DND-41 (cell line): Measurements from ENCODE around the gene RASGRF2.

Source experiments
- ATAC-seq: fragments of 200-7000 bp; cut with Tn5 transposase; 3 replicates; pipeline ENCODE4 v1.9.1; 2021; ENCODE audit warnings: low read depth; ENCODE audit not compliant: insufficient read depth
- DNase-seq: peaks from one replicate; pipeline ENCODE4 v3.0.0-alpha.2; 2020
- H2AFZ ChIP-seq: 2 replicates; pipeline ENCODE4 v1.6.0; 2012; ENCODE audit warnings: low read depth, low read length
- H3K27ac ChIP-seq: 2 replicates; pipeline ENCODE4 v1.5.1; 2012; ENCODE audit warnings: low read length, inconsistent platforms
- H3K27me3 ChIP-seq: fragments of 200-600 bp; sonication (generic); 2 replicates; pipeline ENCODE4 v1.6.0; 2012; ENCODE audit warnings: low read length, mild to moderate bottlenecking, inconsistent platforms; ENCODE audit not compliant: insufficient read depth, poor library complexity
- H3K36me3 ChIP-seq: 2 replicates; pipeline ENCODE4 v1.5.1; 2012; ENCODE audit warnings: low read length, inconsistent platforms; ENCODE audit not compliant: insufficient read depth
- H3K4me1 ChIP-seq: 2 replicates; pipeline ENCODE4 v1.5.1; 2012; ENCODE audit warnings: mild to moderate bottlenecking, low read length; ENCODE audit not compliant: insufficient read depth
- H3K4me2 ChIP-seq: 2 replicates; pipeline ENCODE4 v1.6.0; 2012; ENCODE audit warnings: mild to moderate bottlenecking, moderate library complexity, low read length, inconsistent platforms; ENCODE audit not compliant: insufficient read depth
- H3K4me3 ChIP-seq, 2 experiments: fragments of 200-600 bp in 1 of 2; shearing (Covaris generic) in 1 of 2; 2 replicates each; pipeline ENCODE4 v1.5.1; 2012 to 2016; ENCODE audit warnings: inconsistent platforms in 2 of 2, low read length in 2 of 2, mild to moderate bottlenecking in 2 of 2, low read depth in 1 of 2, moderate library complexity in 1 of 2
- H3K79me2 ChIP-seq: 2 replicates; pipeline ENCODE4 v1.6.0; 2012; ENCODE audit warnings: low read length, inconsistent platforms; ENCODE audit not compliant: insufficient read depth
- H3K9ac ChIP-seq: 2 replicates; pipeline ENCODE4 v1.6.0; 2012; ENCODE audit warnings: low read depth, mild to moderate bottlenecking, inconsistent platforms, low read length, moderate library complexity
- H3K9me3 ChIP-seq: 2 replicates; pipeline ENCODE4 v1.5.1; 2012; ENCODE audit warnings: low read length, moderate library complexity, mild to moderate bottlenecking, inconsistent platforms; ENCODE audit not compliant: insufficient read depth, severe bottlenecking
- H4K20me1 ChIP-seq: 2 replicates; pipeline ENCODE4 v1.6.0; 2012; ENCODE audit warnings: low read length; ENCODE audit not compliant: insufficient read depth
- CTCF ChIP-seq: IDR thresholded peaks from 2 replicates; pipeline ENCODE4 v1.5.1; 2012; ENCODE audit warnings: borderline replicate concordance, low read length, moderate library complexity, mild to moderate bottlenecking; ENCODE audit not compliant: poor library complexity, severe bottlenecking; ENCODE audit errors: extremely low read depth
- EZH2 ChIP-seq: IDR thresholded peaks from 3 replicates; pipeline ENCODE4 v1.6.1; 2012; ENCODE audit warnings: borderline replicate concordance, low read depth, mild to moderate bottlenecking, moderate library complexity, low read length, inconsistent platforms; ENCODE audit not compliant: severe bottlenecking

The RASGRF2 gene

GRCh38 chr5:80934751-80935150 lies 25.4 kb upstream of the RASGRF2 start:
- no peak for ATAC-seq
- no peak overlapping the region for H3K9ac ChIP-seq
- H3K4me3 ChIP-seq: no peak overlapping the region
- H3K9me3 ChIP-seq: no peaks in the 10 kb centered on the region
- H3K27ac ChIP-seq: no peak overlapping the region
- H3K4me2 ChIP-seq: no peak overlapping the region
- no peak overlapping the region for H2AFZ ChIP-seq
- DNase-seq: no peak
- no peaks in the 10 kb centered on the region for H4K20me1 ChIP-seq
- H3K36me3 ChIP-seq: no peaks in the 10 kb centered on the region
- TF ChIP-seq EZH2 (no peak), CTCF (peak; percentile 5)
- no peaks in the 10 kb centered on the region for H3K4me1 ChIP-seq
- H3K27me3 ChIP-seq: no peaks in the 10 kb centered on the region
- H3K79me2 ChIP-seq: no peaks in the 10 kb centered on the region

GRCh38 chr5:80935811-80936385 lies 24.3 kb upstream of the RASGRF2 start:
- no peak overlapping the region for H3K27ac ChIP-seq
- H3K9ac ChIP-seq: no peak overlapping the region
- no peak overlapping the region for H3K4me3 ChIP-seq
- DNase-seq (no peak), ATAC-seq (no peak)
- no peaks in the 10 kb centered on the region for H3K36me3 ChIP-seq
- no peaks in the 10 kb centered on the region for H3K4me1 ChIP-seq
- no peaks in the 10 kb centered on the region for H3K9me3 ChIP-seq
- no peak overlapping the region for H2AFZ ChIP-seq
- H3K79me2 ChIP-seq: no peaks in the 10 kb centered on the region
- H4K20me1 ChIP-seq: no peaks in the 10 kb centered on the region
- peak; percentile 34 for TF ChIP-seq CTCF
- TF ChIP-seq EZH2: no peak
- no peak overlapping the region for H3K4me2 ChIP-seq
- H3K27me3 ChIP-seq: no peaks in the 10 kb centered on the region

DNA sequence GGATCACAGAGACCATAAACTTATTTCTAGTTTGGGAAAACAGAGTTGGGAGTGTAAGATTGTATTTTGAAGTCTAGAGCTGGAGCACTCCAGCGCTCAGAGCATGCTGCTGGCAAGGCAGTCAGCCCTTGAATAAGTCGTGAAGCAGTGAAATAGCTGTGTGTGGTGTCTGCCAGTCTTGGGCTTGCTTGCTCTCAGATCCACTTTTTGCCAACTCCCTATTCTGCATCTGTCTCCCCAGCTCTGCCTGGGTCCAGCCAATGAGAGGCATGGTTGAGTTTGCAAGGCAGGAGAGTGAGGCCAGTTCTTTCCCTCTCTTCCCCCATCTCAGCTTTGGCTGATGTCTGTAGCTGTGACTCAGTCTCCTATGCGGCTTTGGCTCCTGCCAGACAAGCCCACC lies 23.3 kb upstream of the RASGRF2 start:
- H2AFZ ChIP-seq: no peak overlapping the region
- H3K36me3 ChIP-seq: no peaks in the 10 kb centered on the region
- no peaks in the 10 kb centered on the region for H3K9me3 ChIP-seq
- H4K20me1 ChIP-seq: no peaks in the 10 kb centered on the region
- ATAC-seq: no peak
- H3K79me2 ChIP-seq: no peaks in the 10 kb centered on the region
- no peaks in the 10 kb centered on the region for H3K4me1 ChIP-seq
- H3K4me3 ChIP-seq: no peak overlapping the region
- H3K4me2 ChIP-seq: no peak overlapping the region
- H3K27ac ChIP-seq: no peak overlapping the region
- no peak for DNase-seq
- H3K9ac ChIP-seq: no peak overlapping the region
- H3K27me3 ChIP-seq: no peaks in the 10 kb centered on the region
- TF ChIP-seq CTCF (no peak), EZH2 (no peak)
